GM10248 (cell line): ENCODE measurements around the gene CLDND2.

ENCODE experiments used
- CTCF ChIA-PET: fragments of 300-600 bp; sonication (Branson Sonifier 250); formaldehyde crosslinking; extraction: SDS; loops from one replicate; lab custom pipeline; 2021; ENCODE audit warnings: antibody characterized with exemption; lab: Yijun Ruan, JAX
- POLR2A ChIA-PET: fragments of 350-650 bp; sonication (Branson Sonifier 250); formaldehyde crosslinking; extraction: SDS; loops from one replicate; lab custom pipeline; 2020; ENCODE audit warnings: antibody characterized with exemption; lab: Yijun Ruan, JAX
- DNase-seq: peaks from one replicate; pipeline ENCODE4 v3.0.0; 2012; ENCODE audit errors: extremely low spot score
- TF ChIP-seq, protein P1 (sequence below): IDR thresholded peaks from 2 replicates; pipeline ENCODE4 v1.5.1; 2012; ENCODE audit warnings: mild to moderate bottlenecking, low read depth; ENCODE audit errors: extremely low read depth, missing control alignments, control extremely low read depth

The CLDND2 gene

DNA sequence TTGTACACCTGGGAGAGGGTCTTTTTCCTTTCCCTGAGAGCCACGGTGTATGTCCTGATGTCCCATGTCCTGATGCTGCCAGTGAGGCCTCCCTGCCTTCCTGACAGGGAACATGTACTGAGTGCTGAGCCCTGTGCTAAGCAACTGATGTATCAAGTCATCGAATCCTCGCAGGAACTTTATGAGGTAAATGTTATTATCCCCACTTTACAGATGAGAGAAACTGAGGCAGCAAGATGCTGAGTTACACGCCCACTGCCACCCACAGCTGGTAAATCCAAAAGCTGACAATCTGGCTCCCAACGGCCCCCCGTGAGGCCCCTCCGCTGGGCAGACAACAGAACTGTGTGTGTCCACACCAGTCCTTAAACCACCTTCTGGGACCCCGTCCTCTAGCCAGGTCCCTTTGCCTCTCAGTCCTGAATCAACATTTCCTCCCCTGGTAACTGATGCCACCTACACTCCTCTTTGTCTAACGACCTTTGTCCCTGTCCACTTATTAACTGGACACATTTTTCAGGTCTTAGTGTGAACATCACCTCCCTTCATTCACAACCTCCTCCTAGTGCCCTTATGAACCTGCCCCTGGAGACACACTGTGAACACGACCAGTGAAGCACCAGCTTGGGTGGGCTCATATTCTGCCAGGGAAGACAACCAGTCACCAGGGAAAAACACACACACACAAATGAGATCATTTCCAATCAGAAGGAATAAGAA is 21.4 kb downstream of the CLDND2 start:
- POLR2A ChIA-PET = no interaction called here
- TF ChIP-seq, protein P1, sequence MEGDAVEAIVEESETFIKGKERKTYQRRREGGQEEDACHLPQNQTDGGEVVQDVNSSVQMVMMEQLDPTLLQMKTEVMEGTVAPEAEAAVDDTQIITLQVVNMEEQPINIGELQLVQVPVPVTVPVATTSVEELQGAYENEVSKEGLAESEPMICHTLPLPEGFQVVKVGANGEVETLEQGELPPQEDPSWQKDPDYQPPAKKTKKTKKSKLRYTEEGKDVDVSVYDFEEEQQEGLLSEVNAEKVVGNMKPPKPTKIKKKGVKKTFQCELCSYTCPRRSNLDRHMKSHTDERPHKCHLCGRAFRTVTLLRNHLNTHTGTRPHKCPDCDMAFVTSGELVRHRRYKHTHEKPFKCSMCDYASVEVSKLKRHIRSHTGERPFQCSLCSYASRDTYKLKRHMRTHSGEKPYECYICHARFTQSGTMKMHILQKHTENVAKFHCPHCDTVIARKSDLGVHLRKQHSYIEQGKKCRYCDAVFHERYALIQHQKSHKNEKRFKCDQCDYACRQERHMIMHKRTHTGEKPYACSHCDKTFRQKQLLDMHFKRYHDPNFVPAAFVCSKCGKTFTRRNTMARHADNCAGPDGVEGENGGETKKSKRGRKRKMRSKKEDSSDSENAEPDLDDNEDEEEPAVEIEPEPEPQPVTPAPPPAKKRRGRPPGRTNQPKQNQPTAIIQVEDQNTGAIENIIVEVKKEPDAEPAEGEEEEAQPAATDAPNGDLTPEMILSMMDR = no peak
- CTCF ChIA-PET = no interaction called here
- no peak for DNase-seq

DNA sequence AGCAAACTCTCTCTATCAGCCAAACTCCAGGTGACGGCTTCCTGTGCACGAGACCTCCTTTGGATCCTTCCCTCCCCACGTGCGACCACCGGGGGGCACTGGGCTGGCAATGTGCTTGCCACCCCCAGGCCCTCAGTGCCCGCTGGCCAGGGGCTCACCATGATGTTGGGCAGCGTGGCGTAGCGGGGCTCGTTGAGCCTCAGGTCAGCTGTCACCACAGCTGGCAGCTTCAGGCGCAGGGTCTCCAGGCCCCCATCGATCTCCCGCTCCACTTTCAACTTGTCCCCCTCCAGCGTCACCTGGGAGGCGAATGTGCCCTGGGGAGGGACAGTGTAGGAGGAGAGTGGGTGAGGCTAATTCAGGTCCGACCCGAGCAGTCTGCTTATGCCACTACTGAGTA is 22.1 kb downstream of the CLDND2 start:
- DNase-seq = no peak
- ChIA-PET POLR2A (no interaction called here), CTCF (no interaction called here)
- TF ChIP-seq, protein P1 = no peak

DNA sequence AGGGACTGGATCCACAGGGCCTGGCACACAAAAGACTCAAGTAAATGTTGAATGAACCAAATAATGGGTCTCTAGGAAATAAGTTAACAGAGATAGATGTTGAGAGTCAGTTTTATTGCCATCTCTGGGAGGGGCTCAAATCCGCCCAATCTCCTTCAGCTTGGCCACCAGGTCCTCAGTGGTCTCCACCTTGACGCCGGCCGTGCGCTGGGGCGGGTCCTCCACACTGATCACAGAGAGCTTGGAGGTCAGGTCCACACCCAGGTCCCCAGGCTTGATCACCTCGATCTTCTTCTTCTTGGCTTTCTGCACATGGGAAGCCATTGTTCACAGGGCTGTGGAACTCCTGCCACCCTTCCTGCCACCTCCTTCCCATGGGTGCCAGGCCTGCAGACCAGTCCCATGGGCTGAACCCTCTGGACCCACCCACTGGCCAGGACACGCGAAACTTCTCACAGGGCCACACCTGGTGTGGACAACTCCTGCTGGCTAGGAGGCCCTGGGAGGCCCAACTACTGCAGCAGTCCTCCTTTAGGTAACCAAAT is 23.7 kb downstream of the CLDND2 start:
- DNase-seq = no peak
- ChIA-PET CTCF (no interaction called here), POLR2A (no interaction called here)
- TF ChIP-seq, protein P1 = no peak

DNA sequence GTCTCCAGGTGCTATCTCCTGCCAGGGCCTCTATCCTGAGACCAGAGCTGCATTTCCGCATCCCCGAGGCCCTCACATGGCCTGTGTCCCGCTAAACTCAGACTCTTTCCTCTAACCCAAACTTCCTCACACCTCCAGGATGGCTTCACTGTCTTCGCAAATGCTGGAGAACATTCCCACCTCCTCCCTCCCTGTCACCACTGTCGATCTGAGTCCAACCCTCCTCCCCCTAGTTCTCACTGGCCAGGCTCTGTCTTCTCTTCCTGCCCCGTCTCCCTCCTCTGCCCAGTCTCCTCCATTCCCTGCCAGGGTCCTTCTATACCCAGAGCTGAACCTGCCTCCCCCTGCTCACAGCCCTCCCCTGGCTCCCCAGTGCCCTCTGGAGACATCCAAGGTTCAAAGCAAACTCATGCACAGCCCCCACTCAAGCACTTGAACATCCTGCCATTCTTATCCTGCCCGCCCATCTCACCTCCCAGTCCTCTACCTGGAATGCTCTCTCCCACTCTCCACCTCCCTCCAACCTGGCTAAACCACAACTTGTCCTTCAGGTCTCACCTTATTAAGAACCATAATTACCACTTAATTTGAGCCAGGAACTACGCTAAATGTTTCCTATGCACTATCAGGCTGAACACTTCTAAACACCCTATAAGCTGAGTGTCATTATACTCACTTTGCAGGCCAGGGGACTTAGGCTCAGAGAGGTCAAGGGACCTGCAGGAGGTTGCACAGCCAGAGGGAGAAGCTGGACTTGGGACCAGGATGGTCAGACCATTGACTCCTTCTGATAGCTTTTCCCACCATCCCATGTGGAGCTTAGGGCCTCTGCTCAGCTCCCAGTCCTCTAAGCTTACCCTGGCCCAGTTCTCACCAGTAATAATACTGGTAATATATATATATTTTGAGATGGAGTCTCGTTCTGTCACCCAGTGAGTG is 25.9 kb downstream of the CLDND2 start:
- POLR2A ChIA-PET = interaction anchor here (0.9 kb wide), 1 partner anchor 13 kb away, joined by 5 read pairs; no protein-coding TSS in a partner anchor
- DNase-seq = no peak
- CTCF ChIA-PET = interaction anchor here (0.9 to 2.7 kb wide), 10 partner anchors 17 to 317 kb away, joined by 3 to 9 read pairs (median 4); no protein-coding TSS in a partner anchor
- TF ChIP-seq, protein P1 = no peak

DNA sequence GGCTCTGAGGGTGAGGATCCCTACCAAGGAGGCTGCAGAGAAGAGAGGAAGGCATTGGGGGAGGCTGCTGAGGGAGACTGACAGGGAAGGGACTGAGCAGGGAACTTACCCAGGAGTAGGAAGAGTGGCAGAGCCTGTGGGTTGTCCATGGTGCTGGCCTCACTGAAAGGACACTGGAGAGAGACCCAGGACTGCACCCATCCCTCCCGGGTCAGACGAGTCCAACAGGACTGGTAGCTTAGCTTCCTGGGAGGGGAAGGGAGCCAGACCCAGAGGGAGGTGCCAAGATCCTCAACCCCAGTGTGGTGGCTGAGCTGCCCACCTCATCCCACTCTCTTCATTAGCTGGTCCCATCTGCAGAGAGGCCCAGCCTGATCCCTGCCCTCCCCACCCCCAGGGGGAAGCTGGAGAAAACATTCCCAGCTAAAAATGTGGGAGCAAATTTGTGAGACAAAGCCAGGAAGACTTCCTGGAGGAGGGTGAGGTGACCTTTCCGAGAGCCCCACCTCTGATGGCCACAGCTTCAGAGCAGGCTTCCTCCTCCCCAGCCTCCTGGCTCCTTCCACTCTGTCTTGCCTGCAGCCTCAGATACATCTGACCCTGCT is 26.7 kb downstream of the CLDND2 start, which contains the start of gene VSIG10L:
Gene VSIG10L (minus strand): TSS at position 164 of the 605 bp plus-strand sequence. CDS start 15 bp downstream, at position 149.
- ChIA-PET CTCF (interaction anchor here (0.7 to 2.8 kb wide), 9 partner anchors 17 to 319 kb away, joined by 3 to 11 read pairs (median 5); no protein-coding TSS in a partner anchor), POLR2A (interaction anchor here (0.9 kb wide), 1 partner anchor 14 kb away, joined by 5 read pairs; no protein-coding TSS in a partner anchor)
- DNase-seq = no peak
- TF ChIP-seq, protein P1 = no peak
